ENCODE measurements around the gene TNFSF9.

TNFSF9 gene

DNA sequence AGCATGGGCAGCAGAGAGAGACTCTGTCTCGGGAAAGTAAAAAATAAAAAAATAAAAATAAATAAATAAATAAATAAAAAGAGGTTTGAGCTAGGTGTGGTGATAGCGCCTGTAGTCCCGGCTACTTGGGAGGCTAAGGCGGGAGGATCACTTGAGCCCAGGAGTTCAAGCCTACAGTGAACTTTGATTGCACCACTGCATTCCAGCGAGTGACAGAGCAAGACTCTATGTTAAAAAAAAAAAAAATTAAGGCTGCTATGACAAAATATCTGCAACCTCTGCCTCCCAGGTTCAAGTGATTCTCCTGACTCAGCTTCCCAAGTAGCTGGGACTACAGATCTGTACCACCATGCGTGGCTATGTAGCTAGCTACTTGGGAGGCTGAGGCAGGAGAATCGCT lies 46.0 kb upstream of the TNFSF9 start (continued):
- TF ChIP-seq, protein P1, sequence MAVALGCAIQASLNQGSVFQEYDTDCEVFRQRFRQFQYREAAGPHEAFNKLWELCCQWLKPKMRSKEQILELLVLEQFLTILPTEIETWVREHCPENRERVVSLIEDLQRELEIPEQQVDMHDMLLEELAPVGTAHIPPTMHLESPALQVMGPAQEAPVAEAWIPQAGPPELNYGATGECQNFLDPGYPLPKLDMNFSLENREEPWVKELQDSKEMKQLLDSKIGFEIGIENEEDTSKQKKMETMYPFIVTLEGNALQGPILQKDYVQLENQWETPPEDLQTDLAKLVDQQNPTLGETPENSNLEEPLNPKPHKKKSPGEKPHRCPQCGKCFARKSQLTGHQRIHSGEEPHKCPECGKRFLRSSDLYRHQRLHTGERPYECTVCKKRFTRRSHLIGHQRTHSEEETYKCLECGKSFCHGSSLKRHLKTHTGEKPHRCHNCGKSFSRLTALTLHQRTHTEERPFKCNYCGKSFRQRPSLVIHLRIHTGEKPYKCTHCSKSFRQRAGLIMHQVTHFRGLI (tag by site-specific recombination; IDR thresholded peaks at IDR 0.05), result no peak
- no peak for TF ChIP-seq KLF10 (tag by site-specific recombination; IDR thresholded peaks at IDR 0.05)

DNA sequence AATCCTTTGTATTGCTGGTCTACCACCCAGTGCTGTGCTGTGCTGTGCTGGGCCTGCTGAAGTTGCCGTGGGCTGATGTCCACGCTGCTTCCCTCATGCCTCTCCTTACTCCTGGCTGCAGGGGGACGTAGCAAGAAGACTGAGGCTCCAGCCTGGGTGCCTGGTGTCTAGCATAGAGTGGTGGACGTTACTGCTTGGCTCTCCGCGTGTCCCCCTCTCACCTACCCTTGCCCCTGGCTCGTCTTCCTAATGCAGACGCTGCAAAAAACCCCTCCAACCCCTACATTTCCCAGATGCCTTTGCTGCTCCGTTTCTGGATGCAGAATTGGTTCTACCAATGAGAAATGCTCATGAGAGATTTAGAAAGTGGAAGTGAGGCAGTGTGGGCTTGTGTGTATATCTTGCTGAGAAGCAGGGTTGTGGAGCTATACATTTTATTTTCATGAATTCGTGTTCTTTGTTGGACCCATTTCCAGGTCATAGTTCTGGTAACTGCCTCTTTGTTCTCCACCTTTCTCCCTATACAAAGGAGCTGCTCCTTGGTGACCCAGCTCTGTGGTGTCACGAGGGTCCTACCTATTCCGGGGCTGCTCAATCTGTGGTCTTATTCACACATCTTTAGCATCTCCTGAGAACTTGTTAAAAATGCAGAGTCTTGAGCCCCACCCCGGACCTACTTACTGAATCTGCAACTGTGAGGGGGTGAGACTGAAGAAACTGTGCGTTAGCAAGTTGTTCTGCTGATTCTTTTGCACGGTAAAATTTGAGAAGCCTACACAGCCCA lies 41.4 kb upstream of the TNFSF9 start:
- Histone ChIP-seq H3K4me3 (ENCODE audit: low read depth, low read length) (no peak overlapping the region), H3K4me1 (ENCODE audit: control insufficient read depth, insufficient read depth, low read length) (no peaks in the 10 kb centered on the region), H3K9me3 (ENCODE audit: control insufficient read depth, insufficient read depth, low read depth, low read length) (no peaks in the 10 kb centered on the region), H3K36me3 (ENCODE audit: control insufficient read depth in 2 of 2, insufficient read depth in 1 of 2, low read length in 2 of 2) (no peaks in the 10 kb centered on the region), H3K27ac (ENCODE audit: extremely low read depth, low read depth, low read length) (no peak overlapping the region)
- POLR2A ChIA-PET, result no interaction called here
- CTCF ChIA-PET, result interaction anchor here (0.7 kb wide), 1 partner anchor 241 kb away, joined by 3 read pairs; no protein-coding TSS in a partner anchor
- TF ChIP-seq ZFP69B (tag by site-specific recombination; IDR thresholded peaks at IDR 0.05) (no peak), TRIM28 (IDR thresholded peaks at IDR 0.05; ENCODE audit: borderline replicate concordance, low read length) (no peak), OVOL3 (tag by site-specific recombination; IDR thresholded peaks at IDR 0.05) (no peak), ZNF777 (tag by site-specific recombination; IDR thresholded peaks at IDR 0.05; ENCODE audit: borderline replicate concordance) (no peak), GLI2 (tag by site-specific recombination; IDR thresholded peaks at IDR 0.05; ENCODE audit: borderline replicate concordance, low read depth) (no peak), ZNF292 (tag by site-specific recombination; IDR thresholded peaks at IDR 0.05; ENCODE audit: borderline replicate concordance, low read depth) (no peak), ZNF16 (tag by site-specific recombination; IDR thresholded peaks at IDR 0.05; ENCODE audit: low read depth) (no peak), ZNF426 (tag by site-specific recombination; IDR thresholded peaks at IDR 0.05) (no peak), ZBTB7A (tag by site-specific recombination; IDR thresholded peaks at IDR 0.05; ENCODE audit: low read depth) (no peak), ZBTB17 (tag by site-specific recombination; IDR thresholded peaks at IDR 0.05) (no peak), GLI4 (tag by site-specific recombination; IDR thresholded peaks at IDR 0.05) (no peak), ZNF416 (tag by site-specific recombination; IDR thresholded peaks at IDR 0.05) (no peak), ZSCAN16 (tag by site-specific recombination; IDR thresholded peaks at IDR 0.05) (no peak), ZNF621 (tag by site-specific recombination; IDR thresholded peaks at IDR 0.05) (no peak)
- TF ChIP-seq, protein P2, sequence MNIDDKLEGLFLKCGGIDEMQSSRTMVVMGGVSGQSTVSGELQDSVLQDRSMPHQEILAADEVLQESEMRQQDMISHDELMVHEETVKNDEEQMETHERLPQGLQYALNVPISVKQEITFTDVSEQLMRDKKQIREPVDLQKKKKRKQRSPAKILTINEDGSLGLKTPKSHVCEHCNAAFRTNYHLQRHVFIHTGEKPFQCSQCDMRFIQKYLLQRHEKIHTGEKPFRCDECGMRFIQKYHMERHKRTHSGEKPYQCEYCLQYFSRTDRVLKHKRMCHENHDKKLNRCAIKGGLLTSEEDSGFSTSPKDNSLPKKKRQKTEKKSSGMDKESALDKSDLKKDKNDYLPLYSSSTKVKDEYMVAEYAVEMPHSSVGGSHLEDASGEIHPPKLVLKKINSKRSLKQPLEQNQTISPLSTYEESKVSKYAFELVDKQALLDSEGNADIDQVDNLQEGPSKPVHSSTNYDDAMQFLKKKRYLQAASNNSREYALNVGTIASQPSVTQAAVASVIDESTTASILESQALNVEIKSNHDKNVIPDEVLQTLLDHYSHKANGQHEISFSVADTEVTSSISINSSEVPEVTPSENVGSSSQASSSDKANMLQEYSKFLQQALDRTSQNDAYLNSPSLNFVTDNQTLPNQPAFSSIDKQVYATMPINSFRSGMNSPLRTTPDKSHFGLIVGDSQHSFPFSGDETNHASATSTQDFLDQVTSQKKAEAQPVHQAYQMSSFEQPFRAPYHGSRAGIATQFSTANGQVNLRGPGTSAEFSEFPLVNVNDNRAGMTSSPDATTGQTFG (tag by site-specific recombination; IDR thresholded peaks at IDR 0.05; ENCODE audit: borderline replicate concordance), result no peak
- TF ChIP-seq, protein P3, sequence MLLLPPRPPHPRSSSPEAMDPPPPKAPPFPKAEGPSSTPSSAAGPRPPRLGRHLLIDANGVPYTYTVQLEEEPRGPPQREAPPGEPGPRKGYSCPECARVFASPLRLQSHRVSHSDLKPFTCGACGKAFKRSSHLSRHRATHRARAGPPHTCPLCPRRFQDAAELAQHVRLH (tag by site-specific recombination; IDR thresholded peaks at IDR 0.05), result no peak
- TF ChIP-seq, protein P4, sequence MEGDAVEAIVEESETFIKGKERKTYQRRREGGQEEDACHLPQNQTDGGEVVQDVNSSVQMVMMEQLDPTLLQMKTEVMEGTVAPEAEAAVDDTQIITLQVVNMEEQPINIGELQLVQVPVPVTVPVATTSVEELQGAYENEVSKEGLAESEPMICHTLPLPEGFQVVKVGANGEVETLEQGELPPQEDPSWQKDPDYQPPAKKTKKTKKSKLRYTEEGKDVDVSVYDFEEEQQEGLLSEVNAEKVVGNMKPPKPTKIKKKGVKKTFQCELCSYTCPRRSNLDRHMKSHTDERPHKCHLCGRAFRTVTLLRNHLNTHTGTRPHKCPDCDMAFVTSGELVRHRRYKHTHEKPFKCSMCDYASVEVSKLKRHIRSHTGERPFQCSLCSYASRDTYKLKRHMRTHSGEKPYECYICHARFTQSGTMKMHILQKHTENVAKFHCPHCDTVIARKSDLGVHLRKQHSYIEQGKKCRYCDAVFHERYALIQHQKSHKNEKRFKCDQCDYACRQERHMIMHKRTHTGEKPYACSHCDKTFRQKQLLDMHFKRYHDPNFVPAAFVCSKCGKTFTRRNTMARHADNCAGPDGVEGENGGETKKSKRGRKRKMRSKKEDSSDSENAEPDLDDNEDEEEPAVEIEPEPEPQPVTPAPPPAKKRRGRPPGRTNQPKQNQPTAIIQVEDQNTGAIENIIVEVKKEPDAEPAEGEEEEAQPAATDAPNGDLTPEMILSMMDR (tag by site-specific recombination; IDR thresholded peaks at IDR 0.05), result no peak
